Neural progenitor cell (in vitro differentiated cells): ENCODE measurements around the gene APOBEC3A.

ENCODE experiments used
- CTCF ChIP-seq: fragments of 200-600 bp; sonication (generic); IDR thresholded peaks from 2 replicates; pipeline ENCODE4 v1.5.1; 2017; ENCODE audit warnings: antibody characterized with exemption, mild to moderate bottlenecking
- EZH2 ChIP-seq: fragments of 200-600 bp; sonication (generic); IDR thresholded peaks from 2 replicates; pipeline ENCODE4 v1.6.1; 2017; ENCODE audit warnings: antibody characterized with exemption, mild to moderate bottlenecking, moderate library complexity

GRCh38 chr22:38924347-38924952 lies 33.0 kb upstream of the APOBEC3A start:
- no peak for TF ChIP-seq CTCF
- no peak for TF ChIP-seq EZH2
